Measurements from ENCODE around the gene GPC5. TPM values are rescaled to one million over a fixed set of nuclear protein-coding genes. Genes with fewer than 3 reads are reported as not detected.

The GPC5 gene
- total RNA-seq, 1 donor from 2014 or later, result 0.57 TPM

DNA sequence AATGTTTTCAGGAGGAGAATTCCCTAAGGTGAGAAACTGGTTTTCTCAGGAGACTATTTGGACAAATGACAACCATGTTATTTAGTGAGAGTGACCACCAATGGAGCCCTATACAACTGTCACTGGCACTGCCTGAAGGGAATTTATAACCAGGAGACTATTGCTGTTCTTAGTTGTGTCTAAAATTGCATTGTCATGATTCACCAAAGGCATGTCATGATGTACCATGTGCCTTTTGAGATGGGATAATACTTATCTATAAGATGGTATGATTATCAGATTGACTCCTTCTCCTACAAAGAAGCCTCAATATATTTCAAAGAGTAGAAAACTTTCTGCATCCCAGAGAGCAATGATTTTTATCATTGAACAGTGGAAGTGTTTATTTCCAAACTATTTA is 1088.8 kb downstream of the GPC5 start:
- no peaks in the 10 kb centered on the region for H3K36me3 Mint-ChIP-seq (ENCODE audit: insufficient read depth)
- H3K27me3 Mint-ChIP-seq, result no peaks in the 10 kb centered on the region
- H3K27ac Mint-ChIP-seq, result no peak overlapping the region
- DNase-seq (ENCODE audit: low spot score, unreplicated experiment), result no peak
- TF ChIP-seq, protein P1, sequence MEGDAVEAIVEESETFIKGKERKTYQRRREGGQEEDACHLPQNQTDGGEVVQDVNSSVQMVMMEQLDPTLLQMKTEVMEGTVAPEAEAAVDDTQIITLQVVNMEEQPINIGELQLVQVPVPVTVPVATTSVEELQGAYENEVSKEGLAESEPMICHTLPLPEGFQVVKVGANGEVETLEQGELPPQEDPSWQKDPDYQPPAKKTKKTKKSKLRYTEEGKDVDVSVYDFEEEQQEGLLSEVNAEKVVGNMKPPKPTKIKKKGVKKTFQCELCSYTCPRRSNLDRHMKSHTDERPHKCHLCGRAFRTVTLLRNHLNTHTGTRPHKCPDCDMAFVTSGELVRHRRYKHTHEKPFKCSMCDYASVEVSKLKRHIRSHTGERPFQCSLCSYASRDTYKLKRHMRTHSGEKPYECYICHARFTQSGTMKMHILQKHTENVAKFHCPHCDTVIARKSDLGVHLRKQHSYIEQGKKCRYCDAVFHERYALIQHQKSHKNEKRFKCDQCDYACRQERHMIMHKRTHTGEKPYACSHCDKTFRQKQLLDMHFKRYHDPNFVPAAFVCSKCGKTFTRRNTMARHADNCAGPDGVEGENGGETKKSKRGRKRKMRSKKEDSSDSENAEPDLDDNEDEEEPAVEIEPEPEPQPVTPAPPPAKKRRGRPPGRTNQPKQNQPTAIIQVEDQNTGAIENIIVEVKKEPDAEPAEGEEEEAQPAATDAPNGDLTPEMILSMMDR (IDR thresholded peaks at IDR 0.05; ENCODE audit: unreplicated experiment), result no peak
- no peak overlapping the region for H3K4me3 Mint-ChIP-seq (ENCODE audit: low read depth)
- no peaks in the 10 kb centered on the region for H3K4me1 Mint-ChIP-seq (ENCODE audit: low read depth)
- no peaks in the 10 kb centered on the region for H3K9me3 Mint-ChIP-seq (ENCODE audit: low read depth)

DNA sequence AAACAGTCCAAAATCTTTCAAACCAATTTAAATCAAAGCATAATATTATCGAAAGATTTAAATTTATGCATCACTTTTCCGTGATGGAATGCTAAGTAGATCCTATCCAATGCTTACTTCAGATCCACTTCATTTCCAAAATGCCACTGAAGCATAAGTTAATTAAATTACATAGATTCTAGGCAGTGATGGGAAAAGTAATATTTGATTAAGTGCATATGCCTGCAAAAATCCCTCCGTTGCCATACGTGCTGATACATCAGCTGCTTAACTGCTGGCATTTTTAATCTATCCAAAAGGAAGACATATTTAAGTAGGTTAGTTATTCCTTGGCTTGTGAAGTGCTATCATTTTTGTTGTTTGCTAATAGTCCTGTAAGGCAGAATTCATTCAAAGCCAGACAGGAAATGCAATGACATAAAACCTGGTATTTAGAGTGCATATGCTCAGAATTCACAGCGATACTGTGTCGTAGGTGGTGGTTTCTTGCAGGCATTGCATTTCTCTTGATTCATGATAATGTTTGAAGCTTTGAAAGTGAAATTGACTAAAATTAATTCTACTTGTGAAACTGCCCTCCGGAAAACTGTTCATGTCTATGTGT is 1089.9 kb downstream of the GPC5 start:
- DNase-seq (ENCODE audit: low spot score, unreplicated experiment), result no peak
- no peaks in the 10 kb centered on the region for H3K4me1 Mint-ChIP-seq (ENCODE audit: low read depth)
- no peak overlapping the region for H3K4me3 Mint-ChIP-seq (ENCODE audit: low read depth)
- no peaks in the 10 kb centered on the region for H3K36me3 Mint-ChIP-seq (ENCODE audit: insufficient read depth)
- H3K27me3 Mint-ChIP-seq, result no peaks in the 10 kb centered on the region
- TF ChIP-seq, protein P1 (IDR thresholded peaks at IDR 0.05; ENCODE audit: unreplicated experiment), result no peak
- no peaks in the 10 kb centered on the region for H3K9me3 Mint-ChIP-seq (ENCODE audit: low read depth)
- H3K27ac Mint-ChIP-seq, result no peak overlapping the region

DNA sequence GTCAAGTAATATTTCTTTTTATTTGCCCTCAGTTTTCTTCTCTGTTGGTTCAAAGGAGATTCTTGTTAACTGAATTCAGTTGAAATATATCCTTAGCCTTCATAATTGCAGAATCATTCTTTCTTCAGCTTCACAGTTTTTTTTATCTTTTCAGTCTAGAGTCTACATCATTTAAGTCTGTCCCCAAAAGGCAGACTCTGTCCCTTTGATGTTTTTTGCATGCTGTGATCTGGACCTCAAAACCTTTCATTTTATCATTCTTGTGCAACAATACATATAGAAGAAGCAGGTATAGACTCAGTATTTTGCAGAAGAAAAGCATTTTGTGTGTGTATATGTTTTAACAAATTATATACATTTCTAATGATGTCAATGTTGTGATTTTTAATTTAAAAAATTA is 1093.4 kb downstream of the GPC5 start:
- H3K9me3 Mint-ChIP-seq (ENCODE audit: low read depth), result peaks cover 2% of the 10 kb centered on the region
- no peak overlapping the region for H3K4me3 Mint-ChIP-seq (ENCODE audit: low read depth)
- H3K27me3 Mint-ChIP-seq, result no peaks in the 10 kb centered on the region
- TF ChIP-seq, protein P1 (IDR thresholded peaks at IDR 0.05; ENCODE audit: unreplicated experiment), result no peak
- no peak for DNase-seq (ENCODE audit: low spot score, unreplicated experiment)
- H3K27ac Mint-ChIP-seq, result no peak overlapping the region
- H3K4me1 Mint-ChIP-seq (ENCODE audit: low read depth), result no peaks in the 10 kb centered on the region
- H3K36me3 Mint-ChIP-seq (ENCODE audit: insufficient read depth), result no peaks in the 10 kb centered on the region

DNA sequence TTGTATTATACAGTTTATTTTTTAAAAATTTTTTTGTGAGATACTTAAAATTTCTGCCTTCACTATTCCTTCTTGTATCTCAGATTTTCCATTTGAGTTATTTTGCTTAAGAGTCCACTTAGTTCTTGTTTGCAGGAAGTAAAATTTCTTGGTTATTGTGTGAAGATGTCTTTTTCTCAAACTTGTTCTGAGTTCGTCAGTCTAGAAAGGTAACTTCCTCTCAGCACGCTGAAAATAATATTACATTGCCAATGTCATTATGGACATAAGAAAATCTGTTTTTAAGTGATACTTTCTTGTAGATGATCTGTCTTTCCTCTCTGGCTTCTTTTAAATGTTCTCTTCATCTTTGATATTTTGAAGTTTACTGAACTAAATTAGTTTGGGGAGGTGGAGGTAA is 1096.5 kb downstream of the GPC5 start:
- peaks cover 2% of the 10 kb centered on the region for H3K36me3 Mint-ChIP-seq (ENCODE audit: insufficient read depth)
- no peak overlapping the region for H3K4me3 Mint-ChIP-seq (ENCODE audit: low read depth)
- no peak overlapping the region for H3K27ac Mint-ChIP-seq

DNA sequence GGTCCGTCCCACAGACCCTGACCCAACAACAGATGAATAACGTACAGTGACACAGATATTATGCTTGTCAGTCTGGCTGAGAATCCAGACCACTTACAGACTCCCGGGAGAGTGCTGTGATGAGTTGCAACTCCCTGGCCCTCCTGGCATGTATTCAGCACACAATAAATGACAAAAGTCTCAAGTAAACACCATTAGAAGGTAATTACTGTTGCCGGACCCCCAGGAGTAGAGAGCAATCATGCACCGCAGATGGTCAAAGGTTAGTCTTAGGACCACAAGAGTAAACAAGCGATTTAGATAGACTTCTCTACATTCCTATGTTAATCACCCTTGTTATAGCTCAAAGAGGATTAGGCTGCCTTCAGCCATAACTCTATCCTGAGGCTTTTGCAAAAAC is 1101.8 kb downstream of the GPC5 start:
- Mint-ChIP-seq H3K27ac (no peak overlapping the region), H3K4me1 (ENCODE audit: low read depth) (peaks cover 10% of the 10 kb centered on the region), H3K4me3 (ENCODE audit: low read depth) (no peak overlapping the region), H3K9me3 (ENCODE audit: low read depth) (peaks cover 31% of the 10 kb centered on the region), H3K36me3 (ENCODE audit: insufficient read depth) (peaks cover 2% of the 10 kb centered on the region), H3K27me3 (no peaks in the 10 kb centered on the region)
- no peak for DNase-seq (ENCODE audit: low spot score, unreplicated experiment)
- TF ChIP-seq, protein P1 (IDR thresholded peaks at IDR 0.05; ENCODE audit: unreplicated experiment), result no peak

More for the DNA sequence above, 1096.5 kb downstream of the GPC5 start:
- DNase-seq (ENCODE audit: low spot score, unreplicated experiment), result no peak
- no peaks in the 10 kb centered on the region for H3K27me3 Mint-ChIP-seq
- H3K4me1 Mint-ChIP-seq (ENCODE audit: low read depth), result no peaks in the 10 kb centered on the region
- H3K9me3 Mint-ChIP-seq (ENCODE audit: low read depth), result peaks cover 16% of the 10 kb centered on the region
- TF ChIP-seq, protein P1 (IDR thresholded peaks at IDR 0.05; ENCODE audit: unreplicated experiment), result no peak

Measured in progenitor cell of endocrine pancreas (in vitro differentiated cells).